Natural killer cell (primary cell): ENCODE measurements around the gene P2RY2. TPM values are rescaled to one million over a fixed set of nuclear protein-coding genes. Genes with fewer than 3 reads are reported as not detected.
A peak's percentile ranks its signal among the peaks of the same experiment; 100 is the strongest.
"Not testable (repeated sequence)": the region's sequence is repeated elsewhere in the genome, so short reads cannot be mapped to it uniquely, and the experiment has no call there.

Source experiments
- ATAC-seq, 3 donors: fragments of 150-1000 bp in 2 of 3; fragments of 200-7000 bp in 1 of 3; cut with Tn5 transposase; 1 replicate in 1 of 3; 2 replicates in 2 of 3; pipeline ENCODE4 v1.10.0; 2021; ENCODE audit warnings: mild to moderate bottlenecking in 2 of 3, moderate library complexity in 2 of 3
- DNase-seq, 2 donors: peaks; one replicate each; pipeline versions ENCODE4 v3.0.0 to v3.0.0-alpha.2; 2013 to 2021; ENCODE audit warnings: mixed read lengths in 1 of 2
- H3K27ac ChIP-seq: one replicate; pipeline ENCODE4 v1.5.1; 2013; ENCODE audit warnings: mild to moderate bottlenecking, low read length
- H3K27me3 ChIP-seq: one replicate; pipeline ENCODE4 v1.6.1; 2013; ENCODE audit warnings: low read length; ENCODE audit not compliant: control insufficient read depth, insufficient read depth
- H3K36me3 ChIP-seq: one replicate; pipeline ENCODE4 v1.6.1; 2013; ENCODE audit warnings: low read length; ENCODE audit not compliant: control insufficient read depth, insufficient read depth
- H3K4me1 ChIP-seq: one replicate; pipeline ENCODE4 v1.6.1; 2013; ENCODE audit warnings: low read length; ENCODE audit not compliant: control insufficient read depth, insufficient read depth
- H3K4me3 ChIP-seq: one replicate; pipeline ENCODE4 v1.5.1; 2013; ENCODE audit warnings: low read length
- H3K9me3 ChIP-seq: one replicate; pipeline ENCODE4 v1.6.1; 2013; ENCODE audit warnings: low read length; ENCODE audit not compliant: control insufficient read depth, insufficient read depth
- H3K27ac Mint-ChIP-seq, 2 donors: one replicate each; pipeline ENCODE4 v1.8.0; 2022; ENCODE audit warnings: mild to moderate bottlenecking in 2 of 2, mixed read lengths in 2 of 2, moderate library complexity in 1 of 2
- H3K27me3 Mint-ChIP-seq, 2 donors: one replicate each; pipeline ENCODE4 v1.8.0; 2022; ENCODE audit warnings: low read depth in 2 of 2, mixed read lengths in 2 of 2
- H3K36me3 Mint-ChIP-seq: one replicate; pipeline ENCODE4 v1.8.0; 2022; ENCODE audit warnings: mixed read lengths
- H3K4me1 Mint-ChIP-seq, 2 donors: one replicate each; pipeline ENCODE4 v1.8.0; 2022; ENCODE audit warnings: mixed read lengths in 2 of 2
- H3K4me3 Mint-ChIP-seq: one replicate; pipeline ENCODE4 v1.8.0; 2022; ENCODE audit warnings: mild to moderate bottlenecking, moderate library complexity, mixed read lengths
- H3K9me3 Mint-ChIP-seq, 2 donors: one replicate each; pipeline ENCODE4 v1.8.0; 2022; ENCODE audit warnings: mixed read lengths in 2 of 2
- CTCF ChIP-seq: fragments of 200-600 bp; IDR thresholded peaks from one replicate; pipeline ENCODE4 v1.8.0; 2022; ENCODE audit warnings: antibody characterized with exemption
- WGBS: methylation state at CpG from one replicate; pipeline ENCODE4 v1.1.7; 2013; ENCODE audit warnings: missing lambda C conversion rate; ENCODE audit not compliant: insufficient coverage; 5-methylcytosine and 5-hydroxymethylcytosine counted together
- intact Hi-C: fragments of 100-400 bp; cut with micrococcal nuclease; formaldehyde crosslinking; loops from one replicate; pipeline ENCODE4 v1.14.2; 2022
- total RNA-seq, 4 donors: library from RNA; stranded (reverse); fragments of 120-200 nt in 1 of 4; gene quantifications; one replicate each; pipeline versions ENCODE4 v1.2.3 to v1.2.4, GENCODE V29; 2013 to 2022

Gene P2RY2
- total RNA-seq, 3 donors from 2014 or later (not counting 1 experiment from before 2014, with no cell fraction given): 0.27 to 1.0 (median 0.90) TPM

- peaks cover 5 to 13% of the 10 kb centered on the region in 2 donors for H3K27me3 Mint-ChIP-seq
- intact Hi-C loops: no loop called here
- no peak overlapping the region for H3K27ac Mint-ChIP-seq
- no peak for DNase-seq
- Histone ChIP-seq H3K27ac (no peak overlapping the region), H3K4me3 (no peak overlapping the region), H3K4me1 (peaks cover 14% of the 10 kb centered on the region), H3K27me3 (no peaks in the 10 kb centered on the region), H3K9me3 (no peaks in the 10 kb centered on the region), H3K36me3 (no peaks in the 10 kb centered on the region)
- no peaks in the 10 kb centered on the region for H3K9me3 Mint-ChIP-seq
- no peak for ATAC-seq
- WGBS: 88% methylated on average over 18 of the region's 18 CpGs
- no peaks in the 10 kb centered on the region for H3K4me1 Mint-ChIP-seq
- no peak overlapping the region for H3K4me3 Mint-ChIP-seq
- H3K36me3 Mint-ChIP-seq: no peaks in the 10 kb centered on the region
- no peak for TF ChIP-seq CTCF
Observed at GRCh38 chr11:73270855-73271477, 52.9 kb downstream of the P2RY2 start.

GRCh38 chr11:73271478-73271865, 53.4 kb downstream of the P2RY2 start:
- DNase-seq, H3K4me3 Mint-ChIP-seq, H3K9me3 ChIP-seq, H3K4me3 ChIP-seq, H3K27ac ChIP-seq, ATAC-seq, H3K4me1 Mint-ChIP-seq, H3K27me3 Mint-ChIP-seq, H3K9me3 Mint-ChIP-seq, H3K36me3 Mint-ChIP-seq, H3K27ac Mint-ChIP-seq, intact Hi-C loops, H3K36me3 ChIP-seq, H3K27me3 ChIP-seq: not testable (repeated sequence)
- WGBS: 83% methylated on average over 9 of the region's 10 CpGs
- H3K4me1 ChIP-seq: peaks cover 14% of the 10 kb centered on the region

GRCh38 chr11:73271936-73272679, 54.0 kb downstream of the P2RY2 start, which contains the start of gene P2RY6:
TSS of gene P2RY6 (plus strand) at chr11:73272338. CDS start at chr11:73296519, 24,181 bp downstream.
- Mint-ChIP-seq H3K27me3 (peaks cover 0 to 6% of the 10 kb centered on the region in 2 donors), H3K9me3 (no peaks in the 10 kb centered on the region), H3K36me3 (no peaks in the 10 kb centered on the region), H3K27ac (no peak within 1 kb of the TSS), H3K4me1 (no peaks in the 10 kb centered on the region), H3K4me3 (no peak within 1 kb of the TSS)
- Histone ChIP-seq H3K4me1 (peaks cover 14% of the 10 kb centered on the region), H3K27ac (peak within 1 kb of the TSS; percentile 24), H3K36me3 (no peaks in the 10 kb centered on the region), H3K27me3 (no peaks in the 10 kb centered on the region), H3K4me3 (no peak within 1 kb of the TSS), H3K9me3 (no peaks in the 10 kb centered on the region)
- 73% methylated on average over 15 of the region's 17 CpGs for WGBS
- ATAC-seq (peak in 1 of 3 donors; percentile 35), DNase-seq (no peak)
- no peak for TF ChIP-seq CTCF
- intact Hi-C loops: no loop called here

- Mint-ChIP-seq H3K27me3 (peaks cover 0 to 3% of the 10 kb centered on the region in 2 donors), H3K36me3 (no peaks in the 10 kb centered on the region), H3K4me1 (no peaks in the 10 kb centered on the region), H3K4me3 (no peak overlapping the region), H3K9me3 (no peaks in the 10 kb centered on the region), H3K27ac (no peak overlapping the region)
- Histone ChIP-seq H3K4me1 (peaks cover 14% of the 10 kb centered on the region), H3K27ac (no peak overlapping the region), H3K27me3 (no peaks in the 10 kb centered on the region), H3K4me3 (no peak overlapping the region), H3K9me3 (no peaks in the 10 kb centered on the region), H3K36me3 (no peaks in the 10 kb centered on the region)
- no peak for DNase-seq
- intact Hi-C loops: no loop called here
- ATAC-seq: no peak
- TF ChIP-seq CTCF: no peak
- WGBS: 97% methylated on average over 6 of the region's 7 CpGs
Observed at GRCh38 chr11:73272680-73273038, 54.6 kb downstream of the P2RY2 start.
